GM19395 (cell line): Measurements from ENCODE around the gene FBXL22.
"Not testable (repeated sequence)": the region's sequence is repeated elsewhere in the genome, so short reads cannot be mapped to it uniquely, and the experiment has no call there.

Experiments used
- ATAC-seq: cut with Tn5 transposase; IDR thresholded peaks from one replicate; pipeline ENCODE4 v1.9.1; 2021; ENCODE audit warnings: mild to moderate bottlenecking, moderate library complexity; ENCODE audit not compliant: unreplicated experiment

FBXL22 gene

DNA sequence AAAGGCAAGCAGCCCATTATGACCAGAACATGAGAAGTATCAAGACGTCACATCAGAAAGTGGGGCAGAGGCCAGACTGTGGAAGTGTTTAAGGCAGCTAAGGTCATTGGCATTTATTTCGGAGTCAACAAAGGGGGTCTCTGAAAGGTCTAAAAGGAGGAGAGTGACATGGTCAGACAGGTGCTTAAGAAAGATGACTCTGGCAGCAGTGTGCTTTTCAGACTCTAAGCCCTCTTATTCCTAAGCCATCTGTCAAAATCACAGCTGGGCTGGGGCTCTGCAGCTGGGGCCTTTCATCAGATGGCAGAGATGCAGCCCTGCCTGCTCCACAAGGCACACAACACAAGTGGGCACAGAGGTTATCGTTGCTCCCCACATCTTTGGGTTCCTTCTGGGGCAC is 14.0 kb downstream of the FBXL22 start:
- no peak for ATAC-seq

DNA sequence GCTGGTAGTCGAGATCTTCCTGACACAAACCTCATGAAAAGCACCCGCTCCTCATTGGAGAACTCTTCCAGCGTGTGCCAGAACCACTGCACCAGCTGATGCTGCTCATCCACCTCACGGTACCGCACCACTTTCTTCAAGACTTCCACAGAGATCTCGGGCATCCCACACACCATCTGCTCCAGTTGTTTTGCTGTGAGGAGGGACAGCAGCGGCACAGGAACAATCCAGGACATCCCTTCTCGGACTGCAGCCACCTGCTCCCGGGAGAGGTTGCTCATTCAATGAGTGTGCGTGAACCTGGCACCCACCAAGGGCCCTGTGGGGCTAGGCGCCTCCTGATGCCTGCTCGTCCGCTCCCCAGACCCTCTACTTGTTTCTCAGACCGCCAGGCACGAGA is 15.1 kb downstream of the FBXL22 start:
- no peak for ATAC-seq

DNA sequence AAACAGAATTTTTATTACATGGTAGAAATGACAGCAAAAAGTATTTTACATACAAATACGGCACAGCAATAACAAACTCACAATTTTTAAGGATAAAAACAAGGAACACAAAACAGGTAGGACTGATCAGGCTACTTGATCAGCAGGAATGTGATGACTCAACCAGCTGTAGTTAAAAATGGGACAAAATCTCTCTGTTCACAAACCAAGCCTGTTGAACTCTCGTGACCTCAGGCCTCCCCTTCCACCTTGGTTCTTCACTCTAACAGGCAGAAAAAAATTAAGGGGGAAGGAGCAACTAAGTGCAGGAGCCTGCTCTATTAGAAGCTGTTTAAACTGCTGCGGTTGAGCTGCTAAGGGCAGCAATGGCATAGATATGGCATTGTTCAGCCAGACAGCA is 18.7 kb downstream of the FBXL22 start:
- ATAC-seq: no peak

DNA sequence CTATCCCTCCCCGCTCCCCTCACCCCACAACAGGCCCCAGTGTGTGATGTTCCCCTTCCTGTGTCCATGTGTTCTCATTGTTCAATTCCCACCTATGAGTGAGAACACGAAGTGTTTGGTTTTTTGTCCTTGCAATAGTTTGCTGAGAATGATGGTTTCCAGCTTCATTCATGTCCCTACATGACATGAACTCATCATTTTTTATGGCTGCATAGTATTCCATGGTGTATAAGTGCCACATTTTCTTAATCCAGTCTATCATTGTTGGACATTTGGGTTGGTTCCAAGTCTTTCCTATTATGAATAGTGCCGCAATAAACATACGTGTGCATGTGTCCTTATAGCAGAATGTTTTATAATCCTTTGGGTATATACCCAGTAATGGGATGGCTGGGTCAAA is 20.0 kb downstream of the FBXL22 start:
- not testable (repeated sequence) for ATAC-seq

DNA sequence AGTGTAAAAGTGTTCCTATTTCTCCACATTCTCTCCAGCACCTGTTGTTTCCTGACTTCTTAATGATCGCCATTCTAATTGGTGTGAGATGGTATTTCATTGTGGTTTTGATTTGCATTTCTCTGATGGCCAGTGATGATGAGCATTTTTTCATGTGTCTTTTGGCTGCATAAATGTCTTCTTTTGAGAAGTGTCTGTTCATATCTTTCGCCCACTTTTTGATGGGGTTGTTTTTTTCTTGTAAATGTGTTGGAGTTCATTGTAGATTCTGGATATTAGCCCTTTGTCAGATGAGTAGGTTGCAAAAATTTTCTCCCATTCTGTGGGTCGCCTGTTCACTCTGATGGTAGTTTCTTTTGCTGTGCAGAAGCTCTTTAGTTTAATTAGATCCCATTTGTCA is 20.4 kb downstream of the FBXL22 start:
- ATAC-seq: not testable (repeated sequence)

GRCh38 chr15:63620760-63621159 is 23.6 kb downstream of the FBXL22 start:
- ATAC-seq: not testable (repeated sequence)

- ATAC-seq: no peak
Measured at GRCh38 chr15:63623232-63623969, 26.2 kb downstream of the FBXL22 start.

GRCh38 chr15:63626955-63627354 is 29.8 kb downstream of the FBXL22 start:
- ATAC-seq: peak; percentile 77

DNA sequence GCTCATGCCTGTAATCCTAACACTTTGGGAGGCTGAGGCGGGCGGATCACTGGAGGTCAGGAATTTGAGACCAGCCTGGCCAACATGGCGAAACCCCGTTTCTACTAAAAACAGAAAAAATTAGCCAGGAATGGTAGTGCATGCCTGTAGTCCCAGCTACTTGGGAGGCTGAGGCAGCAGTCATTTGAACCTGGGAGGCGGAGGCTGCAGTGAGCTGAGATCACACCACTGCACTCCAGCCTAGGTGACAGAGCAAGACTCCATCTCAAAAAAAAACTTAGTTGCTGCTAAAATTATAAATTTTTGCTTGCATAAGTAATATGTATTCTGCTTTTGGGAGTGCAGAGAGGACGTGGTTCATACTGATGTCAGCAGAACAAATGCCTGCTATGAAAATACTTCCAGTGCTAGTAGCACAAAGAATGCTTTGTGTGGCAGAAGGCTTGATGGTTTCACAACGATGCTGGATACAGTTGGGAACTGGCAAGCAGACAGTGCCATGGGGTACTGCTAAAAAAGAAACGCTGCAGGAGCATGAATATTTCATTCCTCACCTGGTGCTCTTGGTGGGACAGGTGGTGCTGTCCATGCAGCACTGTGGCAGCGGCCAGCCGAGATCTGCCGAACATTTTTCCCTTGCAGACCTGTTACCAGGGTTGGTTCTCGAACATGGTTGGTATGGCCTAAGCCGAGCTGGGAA is 31.1 kb downstream of the FBXL22 start:
- ATAC-seq: no peak

DNA sequence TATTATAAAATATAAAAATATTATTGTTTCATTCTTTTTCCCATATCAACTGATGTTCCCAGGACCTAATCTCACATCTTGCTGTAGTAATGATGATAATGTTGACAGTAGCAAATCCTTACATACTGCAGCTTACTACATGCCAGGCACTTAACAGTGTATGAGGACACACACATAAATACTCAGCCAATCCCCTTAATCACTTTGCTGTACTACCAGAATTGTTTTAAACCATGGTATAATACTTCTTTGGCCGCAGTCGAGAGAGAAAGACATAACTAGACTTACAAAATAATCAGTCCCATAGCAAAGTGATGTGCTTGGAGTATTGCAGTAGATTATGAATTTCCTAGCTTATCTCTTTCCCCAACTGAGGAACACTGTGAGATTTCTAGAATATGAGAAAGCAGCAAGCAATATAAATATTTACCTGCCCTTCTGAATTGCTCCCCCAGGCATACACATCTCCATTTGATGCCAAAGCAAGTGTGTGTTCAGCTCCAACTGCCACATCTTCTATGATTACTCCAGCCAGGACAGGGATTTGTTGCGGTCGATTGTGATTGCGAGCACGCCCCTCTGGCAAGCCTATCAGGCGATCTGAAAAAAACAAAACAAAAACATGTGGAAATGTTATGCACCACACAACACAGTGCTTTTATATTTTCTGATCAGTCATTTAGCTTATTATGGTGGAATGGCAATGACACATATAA is 33.0 kb downstream of the FBXL22 start:
- no peak for ATAC-seq

GRCh38 chr15:63633312-63633711 is 36.1 kb downstream of the FBXL22 start:
- ATAC-seq: no peak

DNA sequence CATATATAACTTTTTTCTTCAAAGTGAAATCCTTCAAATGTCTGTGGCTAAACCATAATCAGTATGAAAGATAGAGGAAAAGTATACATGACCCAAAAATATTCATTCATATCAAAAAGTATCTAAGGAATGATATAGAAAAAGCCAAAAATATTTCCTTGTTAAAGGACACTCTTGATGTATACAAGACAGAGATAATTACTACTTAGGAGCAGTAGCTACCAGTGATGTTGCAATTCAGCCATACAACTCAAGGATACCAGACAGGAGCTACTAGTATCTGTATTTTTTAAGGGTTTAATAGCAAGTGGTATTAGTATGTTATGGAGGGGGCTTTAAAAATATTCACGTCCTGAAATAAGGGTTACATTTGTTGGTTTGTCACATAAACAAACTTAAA is 37.0 kb downstream of the FBXL22 start:
- ATAC-seq: no peak

- ATAC-seq: no peak
Measured at GRCh38 chr15:63636518-63637061, 39.4 kb downstream of the FBXL22 start.

- ATAC-seq: no peak
Measured at GRCh38 chr15:63638839-63639238, 41.7 kb downstream of the FBXL22 start.

DNA sequence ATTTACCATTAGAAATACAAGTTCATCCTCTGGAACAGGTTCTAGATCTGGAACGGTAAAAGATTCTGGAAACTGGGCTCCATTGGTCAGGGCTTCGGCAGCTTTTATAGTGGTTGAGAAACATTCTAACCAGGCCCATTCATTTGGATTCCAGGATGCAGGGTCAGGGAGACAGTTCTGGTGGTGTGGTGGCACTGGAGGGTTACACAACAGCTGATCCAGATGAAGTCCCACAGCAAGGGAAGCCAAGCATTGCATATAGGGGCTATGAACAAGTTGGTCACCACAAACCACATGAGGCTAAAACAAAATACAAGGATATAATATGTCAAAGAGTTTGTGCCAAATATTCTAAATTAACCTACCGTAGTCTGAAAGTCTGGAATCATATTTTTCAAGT is 43.0 kb downstream of the FBXL22 start:
- ATAC-seq: no peak
